Mammary epithelial cell (primary cell): ENCODE measurements around the gene STOML1.

Source experiments
- CTCF ChIP-seq, 2 donors: IDR thresholded peaks in 1 of 2; conservative IDR thresholded peaks in 1 of 2; 2 replicates each; pipeline ENCODE4 v1.5.1; 2011 to 2012; ENCODE audit warnings: inconsistent platforms in 2 of 2, low read length in 2 of 2, mild to moderate bottlenecking in 2 of 2, control low read depth in 1 of 2, low read depth in 1 of 2; ENCODE audit not compliant: insufficient read depth in 1 of 2; ENCODE audit errors: extremely low read depth in 1 of 2
- EZH2 ChIP-seq: IDR thresholded peaks from 2 replicates; pipeline ENCODE4 v1.6.1; 2012; ENCODE audit warnings: low read length, inconsistent platforms, borderline replicate concordance

GRCh38 chr15:74006774-74007639 is 14.9 kb upstream of the STOML1 start:
- TF ChIP-seq CTCF (conservative IDR thresholded peaks at IDR 0.05 in 1 of 2, IDR thresholded peaks at IDR 0.05 in 1 of 2; ENCODE audit: extremely low read depth in 1 of 2, insufficient read depth in 1 of 2, low read depth in 1 of 2, low read length in 2 of 2) (no peak), EZH2 (no peak)
